HG03135 (cell line): Measurements from ENCODE around the gene COL27A1.

Experiments used
- ATAC-seq: cut with Tn5 transposase; IDR thresholded peaks from one replicate; pipeline ENCODE4 v1.9.1; 2021; ENCODE audit warnings: mild to moderate bottlenecking, moderate library complexity; ENCODE audit not compliant: unreplicated experiment

Gene COL27A1

DNA sequence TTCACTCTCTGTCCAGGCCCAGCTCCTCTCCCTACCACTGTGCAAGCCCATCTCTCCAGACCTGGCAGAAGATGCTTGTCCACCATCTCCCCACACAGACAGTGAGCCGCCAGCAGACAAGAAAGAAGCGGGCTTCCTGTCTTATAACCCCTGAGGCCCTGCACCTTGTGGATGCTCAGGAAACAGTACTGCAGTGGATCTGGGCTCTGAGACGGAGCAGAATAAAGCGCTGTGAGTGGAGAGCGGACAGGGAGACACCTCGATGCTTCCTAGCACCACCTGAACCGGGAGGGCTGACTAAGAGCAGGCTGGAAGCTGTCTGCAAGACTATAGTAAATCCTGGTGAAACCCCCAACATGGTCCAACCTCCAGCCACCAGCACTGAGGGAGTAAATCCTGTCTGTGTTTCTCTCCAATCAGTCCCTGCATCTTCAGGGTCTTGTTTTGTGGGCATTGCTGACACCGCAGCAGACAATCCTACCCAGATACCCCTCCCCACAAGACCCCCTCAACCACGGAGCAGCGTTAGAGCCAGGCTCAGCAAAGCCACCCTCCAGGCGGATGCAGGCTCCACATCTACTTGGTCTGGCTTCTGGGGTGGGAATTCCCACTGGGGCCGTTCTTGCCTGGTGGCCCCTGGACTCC lies 193.0 kb downstream of the COL27A1 start:
- ATAC-seq, result no peak

DNA sequence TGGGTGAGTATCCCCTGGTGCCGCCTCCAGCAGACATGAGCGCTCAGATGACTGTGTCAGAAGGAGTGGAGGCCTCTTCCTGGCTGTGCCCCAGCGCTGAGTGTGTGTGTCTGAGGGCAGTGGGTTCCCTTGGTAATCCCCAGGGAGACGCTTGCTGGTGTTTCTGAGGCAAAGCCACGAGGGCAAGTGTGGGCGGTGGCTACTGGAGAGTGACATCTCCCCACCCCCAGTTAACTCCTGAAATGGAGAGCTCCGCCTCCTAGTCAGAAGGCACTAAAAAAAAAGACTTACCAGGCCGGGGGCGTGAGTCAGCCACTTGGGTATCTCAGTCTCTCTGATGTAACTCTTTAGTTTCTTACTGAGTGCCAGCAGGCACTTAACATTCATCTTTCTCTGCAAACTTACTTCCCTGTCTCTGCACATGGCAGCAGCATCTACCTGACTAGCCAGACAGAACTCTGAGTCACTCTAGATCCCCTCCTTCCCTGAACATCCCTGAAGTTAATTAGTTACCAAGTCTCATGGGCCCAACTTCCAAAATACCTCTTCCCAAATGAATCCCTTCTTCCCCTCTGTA lies 193.7 kb downstream of the COL27A1 start:
- ATAC-seq, result peak; percentile 81

DNA sequence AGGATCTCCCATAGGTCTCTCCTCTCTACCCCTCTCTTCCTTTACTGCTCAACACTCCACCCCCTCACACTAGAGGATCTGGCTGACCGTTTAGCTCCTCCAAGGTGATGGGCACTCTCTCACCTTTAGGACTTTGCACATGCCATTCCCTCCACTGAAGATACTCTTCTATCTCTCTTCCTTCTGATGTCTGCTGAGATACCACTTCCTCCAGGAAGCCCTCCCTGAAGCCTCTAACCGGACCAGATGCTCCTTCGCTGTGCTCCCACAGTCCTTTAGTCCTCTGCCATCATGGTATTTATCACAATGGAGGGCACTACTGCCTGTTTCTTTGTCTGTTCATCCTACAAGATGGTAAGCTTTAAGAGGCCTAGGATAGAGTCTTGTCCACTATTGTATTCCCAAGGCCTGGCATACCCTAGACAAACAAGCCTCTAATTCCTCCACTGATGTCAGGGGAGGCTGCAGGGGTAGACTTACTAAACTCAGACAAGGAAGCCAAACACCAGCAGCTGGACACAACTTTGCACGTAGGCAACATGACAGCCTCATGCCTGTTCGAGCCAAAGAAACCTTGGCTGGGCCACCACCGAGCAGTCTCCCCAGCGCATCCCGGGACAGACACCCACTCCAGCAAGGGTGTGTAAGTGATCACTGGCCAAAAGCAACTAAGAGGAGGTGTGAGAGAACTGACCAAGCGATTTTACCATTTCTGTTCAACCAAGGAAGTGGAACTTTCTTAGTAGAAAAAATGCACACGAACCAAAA lies 194.6 kb downstream of the COL27A1 start:
- ATAC-seq, result no peak

GRCh38 chr9:114350636-114351401 lies 195.5 kb downstream of the COL27A1 start:
- no peak for ATAC-seq

DNA sequence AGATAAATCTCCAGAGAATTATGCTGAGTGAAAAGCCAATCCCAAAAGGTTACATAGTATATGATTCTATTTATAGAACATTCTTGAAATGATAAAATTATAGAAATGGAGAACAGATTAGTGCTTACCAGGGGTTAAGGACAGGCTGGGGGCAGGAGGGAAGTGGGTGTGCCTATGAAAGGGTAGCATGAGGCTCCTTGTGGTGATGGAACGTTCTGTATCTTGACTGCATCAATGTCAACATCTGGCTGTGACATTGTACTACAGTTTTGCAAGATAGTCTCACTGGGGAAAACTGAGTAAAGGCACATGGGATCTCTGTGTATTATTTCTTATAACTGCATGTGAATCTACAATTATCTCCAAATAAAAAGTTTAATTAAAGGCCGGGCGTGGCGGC lies 196.6 kb downstream of the COL27A1 start:
- no peak for ATAC-seq

DNA sequence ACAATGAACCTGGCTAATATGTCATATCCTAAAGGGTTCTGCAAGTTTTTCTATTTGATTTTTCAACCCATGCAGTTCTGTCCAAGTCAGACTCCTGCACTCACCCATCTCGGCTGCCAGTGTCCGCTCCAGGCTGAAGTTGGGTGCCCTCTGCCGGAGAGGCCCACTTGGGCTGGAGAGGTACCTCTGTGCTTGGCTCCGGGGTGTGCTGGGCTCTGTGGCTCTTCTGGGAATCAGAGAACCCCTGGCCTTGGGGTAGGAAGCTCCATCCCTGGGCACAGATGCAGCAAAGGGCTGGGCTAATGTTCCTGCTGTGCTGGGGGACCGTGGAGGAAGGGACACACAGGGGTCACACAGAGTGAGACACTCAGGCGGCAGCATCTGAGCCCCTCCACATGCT lies 200.5 kb downstream of the COL27A1 start:
- ATAC-seq, result no peak

GRCh38 chr9:114356792-114357191 lies 201.5 kb downstream of the COL27A1 start:
- ATAC-seq, result no peak

DNA sequence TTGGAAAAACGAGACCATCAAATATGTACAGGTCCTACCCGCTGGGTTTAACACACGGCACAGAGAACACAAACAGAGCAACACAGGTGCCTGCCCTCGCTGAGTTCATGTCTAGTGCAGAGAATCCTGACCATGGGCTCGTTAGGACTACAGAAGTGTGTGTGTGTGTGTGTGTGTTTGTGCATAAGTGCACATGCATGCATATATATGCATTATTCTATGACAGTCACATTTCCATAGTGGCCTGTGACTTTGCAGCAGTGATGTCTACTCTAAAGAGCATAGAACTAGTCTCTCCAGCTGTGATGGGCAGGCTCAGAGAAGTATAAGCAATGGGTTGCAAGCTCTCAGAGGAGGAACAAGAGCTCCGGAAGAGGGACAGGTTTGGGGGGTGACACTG lies 202.0 kb downstream of the COL27A1 start:
- ATAC-seq, result no peak

- ATAC-seq, result no peak
Measured at GRCh38 chr9:114357911-114358328, 202.6 kb downstream of the COL27A1 start.

DNA sequence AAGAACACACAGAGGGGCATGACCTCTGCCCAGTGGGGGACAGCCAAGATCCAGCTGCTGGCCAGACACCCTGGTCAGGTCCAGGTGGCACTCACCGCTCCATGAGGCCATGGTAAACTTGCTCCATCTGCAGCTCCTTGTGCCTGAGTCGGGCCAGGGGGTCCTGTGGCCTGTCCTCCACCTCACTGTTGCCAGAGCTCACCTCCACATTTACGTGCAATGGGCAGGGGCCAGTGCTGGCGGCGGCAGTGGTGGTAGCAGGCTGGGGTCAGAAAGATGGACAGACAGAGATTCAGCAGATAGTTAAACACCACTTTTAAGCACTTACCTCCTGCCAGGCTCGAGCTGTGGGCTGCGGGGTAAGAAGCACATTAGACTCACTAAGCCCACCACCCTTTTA lies 204.5 kb downstream of the COL27A1 start:
- ATAC-seq, result no peak

- ATAC-seq, result no peak
Measured at GRCh38 chr9:114361542-114361941, 206.2 kb downstream of the COL27A1 start.
